Measurements from ENCODE around the gene GHDC. TPM values are rescaled to one million over a fixed set of nuclear protein-coding genes. Genes with fewer than 3 reads are reported as not detected.
"Not testable (repeated sequence)": the region's sequence is repeated elsewhere in the genome, so short reads cannot be mapped to it uniquely, and the experiment has no call there.

The GHDC gene
- total RNA-seq, 5 donors from 2014 or later (not counting 1 experiment from before 2014, with no cell fraction given): 15.8 to 26.2 (median 22.5) TPM

DNA sequence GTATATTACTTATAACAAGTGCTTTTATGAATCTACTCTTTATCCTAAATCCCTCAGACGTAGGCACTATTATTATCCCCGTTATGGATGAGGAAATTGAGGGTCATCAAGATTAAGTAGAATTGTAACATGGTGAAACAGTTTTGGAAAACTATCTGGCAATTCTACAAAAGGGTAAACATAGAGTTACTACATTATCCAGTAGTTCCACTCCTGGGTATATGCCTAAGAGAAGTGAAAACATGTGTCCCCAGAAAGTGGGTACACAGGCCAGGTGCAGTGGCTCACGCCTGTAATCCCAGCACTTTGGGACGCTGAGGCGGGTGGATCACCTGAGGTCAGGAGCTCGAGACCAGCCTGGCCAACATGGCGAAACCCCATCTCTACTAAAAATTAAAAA is 45.3 kb upstream of the GHDC start:
- DNase-seq; H3K4me3 ChIP-seq (ENCODE audit: control insufficient read depth in 1 of 2, extremely low read depth in 1 of 2, low read length in 1 of 2); H3K36me3 ChIP-seq (ENCODE audit: control insufficient read depth in 2 of 2, extremely low read depth in 1 of 2, insufficient read depth in 1 of 2, low read length in 1 of 2); H3K4me3 Mint-ChIP-seq; H3K27me3 ChIP-seq (replicated peaks in 1 of 2; ENCODE audit: control insufficient read depth in 2 of 2, extremely low read depth in 1 of 2, insufficient read depth in 2 of 2, low read length in 1 of 2); H3K9me3 Mint-ChIP-seq; H3K9me3 ChIP-seq; H3K27ac ChIP-seq (ENCODE audit: low read length); H3K36me3 Mint-ChIP-seq; ATAC-seq (replicated peaks in 1 of 4); H3K27me3 Mint-ChIP-seq; H3K27ac Mint-ChIP-seq; CTCF ChIA-PET; POLR2A ChIA-PET: not testable (repeated sequence)
- WGBS (ENCODE audit: insufficient coverage): no CpG with 5 or more reads among the region's 7 CpGs
- H3K4me1 ChIP-seq (ENCODE audit: control insufficient read depth in 1 of 2, extremely low read depth in 1 of 2, insufficient read depth in 2 of 2, low read length in 2 of 2): peaks cover 2 to 14% of the 10 kb centered on the region in 2 experiments
- peaks cover 61 to 69% (median 64%) of the 10 kb centered on the region in 3 donors for H3K4me1 Mint-ChIP-seq

DNA sequence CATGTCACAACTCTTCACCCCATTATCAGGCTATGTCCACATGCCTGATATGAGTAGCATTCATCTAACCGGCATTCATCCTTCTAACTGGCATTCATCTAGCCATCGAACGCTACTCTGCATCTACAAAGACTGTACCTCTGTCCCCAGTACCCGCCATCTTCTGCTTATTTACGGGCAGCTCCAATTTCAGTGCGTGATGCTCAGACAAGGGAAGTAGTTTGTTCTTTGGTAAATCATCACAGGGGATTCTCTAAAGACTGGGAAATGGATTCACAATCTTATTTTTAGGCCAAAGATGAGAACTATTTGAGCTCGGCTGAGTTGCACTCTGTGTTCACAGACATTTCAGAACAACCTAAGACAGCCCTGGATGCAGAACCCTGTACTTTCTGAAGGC is 42.5 kb upstream of the GHDC start:
- Histone ChIP-seq H3K36me3 (ENCODE audit: control insufficient read depth in 2 of 2, extremely low read depth in 1 of 2, insufficient read depth in 1 of 2, low read length in 1 of 2) (no peaks in the 10 kb centered on the region), H3K9me3 (no peaks in the 10 kb centered on the region), H3K4me3 (ENCODE audit: control insufficient read depth in 1 of 2, extremely low read depth in 1 of 2, low read length in 1 of 2) (no peak overlapping the region), H3K27ac (ENCODE audit: low read length) (no peak overlapping the region), H3K4me1 (ENCODE audit: control insufficient read depth in 1 of 2, extremely low read depth in 1 of 2, insufficient read depth in 2 of 2, low read length in 2 of 2) (peaks cover 0 to 17% of the 10 kb centered on the region in 2 experiments), H3K27me3 (replicated peaks in 1 of 2; ENCODE audit: control insufficient read depth in 2 of 2, extremely low read depth in 1 of 2, insufficient read depth in 2 of 2, low read length in 1 of 2) (no peaks in the 10 kb centered on the region)
- CTCF ChIA-PET: no interaction called here
- POLR2A ChIA-PET: interaction anchor here (1.1 to 1.8 kb wide), 3 partner anchors 10 to 12 kb away, joined by 3 to 11 read pairs (median 4); no protein-coding TSS in a partner anchor
- ATAC-seq (replicated peaks in 1 of 4): no peak
- no peak overlapping the region for H3K4me3 Mint-ChIP-seq
- WGBS (ENCODE audit: insufficient coverage): 94% methylated on average over 6 of the region's 7 CpGs
- H3K9me3 Mint-ChIP-seq: no peaks in the 10 kb centered on the region
- peaks cover 5% of the 10 kb centered on the region for H3K36me3 Mint-ChIP-seq
- peak overlapping the region; percentile 1 to 4 for H3K27ac Mint-ChIP-seq
- peaks cover 58 to 66% (median 64%) of the 10 kb centered on the region in 3 donors for H3K4me1 Mint-ChIP-seq
- no peak for DNase-seq
- H3K27me3 Mint-ChIP-seq: no peaks in the 10 kb centered on the region

GRCh38 chr17:42233994-42234393 is 39.7 kb upstream of the GHDC start:
- WGBS (ENCODE audit: insufficient coverage): no CpG with 5 or more reads among the region's 2 CpGs
- H3K27ac ChIP-seq (ENCODE audit: low read length): no peak overlapping the region
- no peaks in the 10 kb centered on the region for H3K27me3 ChIP-seq (replicated peaks in 1 of 2; ENCODE audit: control insufficient read depth in 2 of 2, extremely low read depth in 1 of 2, insufficient read depth in 2 of 2, low read length in 1 of 2)
- POLR2A ChIA-PET: interaction anchor here in 1 of 2 donors (0.5 kb wide), 1 partner anchor 40 kb away, joined by 7 read pairs; no protein-coding TSS in a partner anchor
- H3K27me3 Mint-ChIP-seq: no peaks in the 10 kb centered on the region
- no peak for DNase-seq
- H3K4me1 ChIP-seq (ENCODE audit: control insufficient read depth in 1 of 2, extremely low read depth in 1 of 2, insufficient read depth in 2 of 2, low read length in 2 of 2): peaks cover 0 to 13% of the 10 kb centered on the region in 2 experiments
- no peaks in the 10 kb centered on the region for H3K9me3 Mint-ChIP-seq
- H3K4me3 ChIP-seq (ENCODE audit: control insufficient read depth in 1 of 2, extremely low read depth in 1 of 2, low read length in 1 of 2): no peak overlapping the region
- peak overlapping the region; percentile 60 to 69 for H3K27ac Mint-ChIP-seq
- H3K4me1 Mint-ChIP-seq: peaks cover 45 to 53% (median 53%) of the 10 kb centered on the region in 3 donors
- peaks cover 0 to 7% of the 10 kb centered on the region in 2 donors for H3K36me3 ChIP-seq (ENCODE audit: control insufficient read depth in 2 of 2, extremely low read depth in 1 of 2, insufficient read depth in 1 of 2, low read length in 1 of 2)
- H3K9me3 ChIP-seq: no peaks in the 10 kb centered on the region
- CTCF ChIA-PET: no interaction called here
- ATAC-seq (replicated peaks in 1 of 4): no peak
- H3K4me3 Mint-ChIP-seq: no peak overlapping the region
- peaks cover 9% of the 10 kb centered on the region for H3K36me3 Mint-ChIP-seq

DNA sequence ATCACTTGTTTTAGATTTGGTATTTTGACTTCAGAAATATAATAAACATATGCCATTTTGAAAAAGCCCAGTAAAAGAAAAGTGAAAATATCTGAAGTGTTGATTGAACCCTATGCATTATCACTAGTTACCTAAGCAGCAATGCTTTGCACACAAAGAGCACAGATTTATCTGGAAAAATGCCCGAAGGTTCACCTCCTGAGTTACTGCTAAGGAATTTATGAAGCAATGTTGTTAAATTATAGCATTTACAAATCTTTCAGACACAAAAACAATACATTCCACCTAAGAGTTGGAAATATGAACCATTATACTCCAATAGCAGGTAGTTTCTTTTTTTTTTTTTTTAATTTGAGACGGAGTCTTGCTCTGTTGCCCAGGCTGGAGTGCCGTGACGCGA is 38.9 kb upstream of the GHDC start:
- peaks cover 44 to 54% (median 54%) of the 10 kb centered on the region in 3 donors for H3K4me1 Mint-ChIP-seq
- no peaks in the 10 kb centered on the region for H3K27me3 ChIP-seq (replicated peaks in 1 of 2; ENCODE audit: control insufficient read depth in 2 of 2, extremely low read depth in 1 of 2, insufficient read depth in 2 of 2, low read length in 1 of 2)
- DNase-seq: no peak
- no peak overlapping the region for H3K4me3 ChIP-seq (ENCODE audit: control insufficient read depth in 1 of 2, extremely low read depth in 1 of 2, low read length in 1 of 2)
- WGBS (ENCODE audit: insufficient coverage): 80% methylated on average over 3 of the region's 5 CpGs
- POLR2A ChIA-PET: no interaction called here
- no peaks in the 10 kb centered on the region for H3K9me3 Mint-ChIP-seq
- H3K9me3 ChIP-seq: no peaks in the 10 kb centered on the region
- CTCF ChIA-PET: interaction anchor here in 1 of 2 donors (0.7 kb wide), 1 partner anchor 10 kb away, joined by 3 read pairs; no protein-coding TSS in a partner anchor
- no peak for ATAC-seq (replicated peaks in 1 of 4)
- H3K27ac Mint-ChIP-seq: peak overlapping the region in 1 of 2 donors; percentile 22
- peaks cover 0 to 14% of the 10 kb centered on the region in 2 donors for H3K36me3 ChIP-seq (ENCODE audit: control insufficient read depth in 2 of 2, extremely low read depth in 1 of 2, insufficient read depth in 1 of 2, low read length in 1 of 2)
- H3K27ac ChIP-seq (ENCODE audit: low read length): no peak overlapping the region
- no peaks in the 10 kb centered on the region for H3K27me3 Mint-ChIP-seq
- no peak overlapping the region for H3K4me3 Mint-ChIP-seq
- H3K36me3 Mint-ChIP-seq: peaks cover 13% of the 10 kb centered on the region
- peaks cover 0 to 10% of the 10 kb centered on the region in 2 experiments for H3K4me1 ChIP-seq (ENCODE audit: control insufficient read depth in 1 of 2, extremely low read depth in 1 of 2, insufficient read depth in 2 of 2, low read length in 2 of 2)

DNA sequence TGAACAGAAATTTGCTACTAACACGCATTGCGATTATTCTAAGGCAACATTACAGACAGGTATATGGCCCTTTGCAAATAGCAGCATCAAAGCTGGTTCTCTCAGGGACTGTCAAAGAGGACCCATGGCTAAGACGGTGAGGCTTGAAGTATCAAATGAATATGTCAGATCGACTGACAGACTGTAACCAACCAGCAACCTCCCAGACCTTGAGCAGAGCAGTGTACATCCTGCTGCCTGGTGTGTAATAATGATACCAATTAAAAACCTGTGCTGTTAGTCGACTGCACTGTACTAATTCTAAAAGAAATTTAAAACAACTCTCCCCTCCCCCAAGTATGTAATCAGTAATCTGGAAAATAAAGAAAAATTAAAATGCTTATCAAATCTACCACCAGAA is 35.9 kb upstream of the GHDC start:
- WGBS (ENCODE audit: insufficient coverage): 100% methylated on average over 2 of the region's 5 CpGs
- Mint-ChIP-seq H3K27me3 (no peaks in the 10 kb centered on the region), H3K4me3 (no peak overlapping the region), H3K4me1 (peaks cover 26 to 39% (median 38%) of the 10 kb centered on the region in 3 donors), H3K36me3 (peaks cover 17% of the 10 kb centered on the region), H3K27ac (peak overlapping the region; percentile 54 to 60), H3K9me3 (no peaks in the 10 kb centered on the region)
- no peak overlapping the region for H3K4me3 ChIP-seq (ENCODE audit: control insufficient read depth in 1 of 2, extremely low read depth in 1 of 2, low read length in 1 of 2)
- no peaks in the 10 kb centered on the region for H3K27me3 ChIP-seq (replicated peaks in 1 of 2; ENCODE audit: control insufficient read depth in 2 of 2, extremely low read depth in 1 of 2, insufficient read depth in 2 of 2, low read length in 1 of 2)
- ChIA-PET POLR2A (interaction anchor here in 1 of 2 donors (0.6 to 0.7 kb wide), 2 partner anchors 91 to 444 kb away, joined by 3 to 5 read pairs; no protein-coding TSS in a partner anchor), CTCF (interaction anchor here in 1 of 2 donors (0.8 kb wide), 1 partner anchor 83 kb away, joined by 4 read pairs; no protein-coding TSS in a partner anchor)
- H3K27ac ChIP-seq (ENCODE audit: low read length): no peak overlapping the region
- ATAC-seq (replicated peaks in 1 of 4) (no peak), DNase-seq (no peak)
- H3K36me3 ChIP-seq (ENCODE audit: control insufficient read depth in 2 of 2, extremely low read depth in 1 of 2, insufficient read depth in 1 of 2, low read length in 1 of 2): peaks cover 8 to 29% of the 10 kb centered on the region in 2 donors
- H3K9me3 ChIP-seq: no peaks in the 10 kb centered on the region
- peaks cover 0 to 7% of the 10 kb centered on the region in 2 experiments for H3K4me1 ChIP-seq (ENCODE audit: control insufficient read depth in 1 of 2, extremely low read depth in 1 of 2, insufficient read depth in 2 of 2, low read length in 2 of 2)

DNA sequence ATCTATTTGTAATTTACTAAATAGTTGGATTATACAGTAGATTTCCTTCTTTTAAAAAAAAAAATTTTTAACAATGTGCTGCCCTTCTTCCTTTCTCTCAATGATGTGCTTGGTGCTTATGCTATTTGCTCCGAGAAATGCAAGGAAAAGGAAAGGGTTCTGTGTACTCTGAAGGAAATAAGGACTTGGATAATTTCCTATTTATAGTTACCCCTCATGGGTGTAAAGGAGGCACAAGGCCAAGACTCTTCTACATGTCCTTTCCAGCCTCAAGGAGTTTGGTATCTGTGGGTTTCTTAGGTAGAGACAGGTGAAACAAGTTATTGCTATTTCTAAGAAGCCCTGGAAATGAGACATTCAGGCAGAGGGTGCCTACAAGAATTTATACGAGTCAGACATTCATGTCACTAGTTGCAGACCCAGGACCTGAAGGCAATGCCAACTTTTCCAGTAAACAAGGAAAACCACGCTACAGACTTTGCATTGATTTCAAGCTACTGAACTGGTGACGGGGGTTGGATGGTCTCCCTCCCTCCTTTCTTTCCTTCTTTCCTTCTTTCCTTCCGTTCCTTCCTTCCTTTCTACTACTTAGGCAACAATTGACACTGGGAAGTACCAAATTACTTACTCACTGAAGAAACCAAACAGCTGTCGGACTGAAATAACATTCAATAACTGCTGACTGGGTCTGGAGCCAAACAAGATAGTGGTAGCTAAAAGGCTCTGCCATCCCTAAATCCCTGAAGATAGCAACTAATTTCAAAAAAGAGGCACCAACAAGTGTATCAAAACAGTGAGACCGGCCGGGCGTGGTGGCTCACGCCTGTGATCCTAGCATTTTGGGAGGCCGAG is 33.8 kb upstream of the GHDC start:
- Mint-ChIP-seq H3K27ac (peak overlapping the region in 1 of 2 donors; percentile 4), H3K36me3 (peaks cover 26% of the 10 kb centered on the region), H3K27me3 (no peaks in the 10 kb centered on the region), H3K4me1 (peaks cover 12 to 25% (median 24%) of the 10 kb centered on the region in 3 donors), H3K4me3 (no peak overlapping the region), H3K9me3 (no peaks in the 10 kb centered on the region)
- Histone ChIP-seq H3K36me3 (ENCODE audit: control insufficient read depth in 2 of 2, extremely low read depth in 1 of 2, insufficient read depth in 1 of 2, low read length in 1 of 2) (peaks cover 8 to 50% of the 10 kb centered on the region in 2 donors), H3K4me3 (ENCODE audit: control insufficient read depth in 1 of 2, extremely low read depth in 1 of 2, low read length in 1 of 2) (no peak overlapping the region), H3K27me3 (replicated peaks in 1 of 2; ENCODE audit: control insufficient read depth in 2 of 2, extremely low read depth in 1 of 2, insufficient read depth in 2 of 2, low read length in 1 of 2) (no peaks in the 10 kb centered on the region), H3K4me1 (ENCODE audit: control insufficient read depth in 1 of 2, extremely low read depth in 1 of 2, insufficient read depth in 2 of 2, low read length in 2 of 2) (peaks cover 0 to 4% of the 10 kb centered on the region in 2 experiments), H3K27ac (ENCODE audit: low read length) (no peak overlapping the region), H3K9me3 (no peaks in the 10 kb centered on the region)
- ChIA-PET CTCF (no interaction called here), POLR2A (no interaction called here)
- DNase-seq: no peak
- WGBS (ENCODE audit: insufficient coverage): 94% methylated on average over 10 of the region's 11 CpGs
- no peak for ATAC-seq (replicated peaks in 1 of 4)
